K562 (cell line): Measurements from ENCODE around the gene METTL3.

Experiments
- CBX1 ChIP-seq: sonication (generic); IDR thresholded peaks from 2 replicates; pipeline ENCODE4 v1.6.1; 2016; ENCODE audit warnings: antibody characterized with exemption, low read depth, mild to moderate bottlenecking
- EZH2 ChIP-seq: IDR thresholded peaks from 2 replicates; pipeline ENCODE4 v1.6.1; 2012; ENCODE audit warnings: low read depth, mild to moderate bottlenecking, inconsistent platforms, low read length, borderline replicate concordance
- HCFC1 ChIP-seq: IDR thresholded peaks from 2 replicates; pipeline ENCODE4 v1.6.1; 2012; ENCODE audit warnings: low read depth, low read length, improper control_type of control experiment
- IRF2 ChIP-seq: sonication (generic); formaldehyde crosslinking; IDR thresholded peaks from 2 replicates; pipeline ENCODE4 v1.8.1; 2022; ENCODE audit warnings: mild to moderate bottlenecking, missing genetic modification reagents
- MYC ChIP-seq, 2 experiments: fragments of 250-450 bp in 1 of 2; sonication (Bioruptor Pico) in 1 of 2; IDR thresholded peaks; 2 replicates each; pipeline versions ENCODE4 v1.5.1 to v1.6.1; 2012 to 2021; ENCODE audit warnings: low read depth in 2 of 2, borderline replicate concordance in 1 of 2, improper control_type of control experiment in 1 of 2, low read length in 1 of 2, mild to moderate bottlenecking in 1 of 2, moderate library complexity in 1 of 2
- RBM22 ChIP-seq: fragments of 200-400 bp; formaldehyde crosslinking; IDR thresholded peaks from 2 replicates; pipeline ENCODE4 v1.6.1; 2018; ENCODE audit warnings: low read length, low read depth; ENCODE audit not compliant: poor library complexity, severe bottlenecking
- USF2 ChIP-seq: sonication (generic); formaldehyde crosslinking; IDR thresholded peaks from 2 replicates; pipeline ENCODE4 v1.5.0; 2020; ENCODE audit warnings: missing genetic modification reagents
- ZNF324 ChIP-seq: fragments of 250-450 bp; sonication (Bioruptor Pico); IDR thresholded peaks from 2 replicates; pipeline ENCODE4 v1.4.0; 2020; ENCODE audit warnings: mild to moderate bottlenecking
- ZNF584 ChIP-seq: fragments of 200-800 bp; sonication (Bioruptor generic); IDR thresholded peaks from 2 replicates; pipeline ENCODE4 v1.6.1; 2016; ENCODE audit warnings: low read depth, mild to moderate bottlenecking, missing genetic modification characterization, missing compliant biosample characterization

GRCh38 chr14:21509432-21510143 is 1.6 kb downstream of the METTL3 start:
- TF ChIP-seq ZNF584 (CRISPR knock-in tag) (no peak), ZNF324 (CRISPR knock-in tag) (no peak), IRF2 (CRISPR knock-in tag) (no peak), CBX1 (no peak), HCFC1 (no peak), MYC (IDR thresholded peaks at IDR 0.05; ENCODE audit: low read depth, low read length) (no peak), MYC (CRISPR knock-in tag; IDR thresholded peaks at IDR 0.05; ENCODE audit: borderline replicate concordance, low read depth) (no peak), USF2 (no peak), EZH2 (no peak), RBM22 (no peak)
